Measurements from ENCODE around the gene HOXC6. TPM values are rescaled to one million over a fixed set of nuclear protein-coding genes. Genes with fewer than 3 reads are reported as not detected.

The HOXC6 gene
- total and polyA plus RNA-seq, 9 of the 15 experiments (the other 6 are each of a cell fraction or from before 2014, with no cell fraction given), result 0.06 to 4.0 (median 1.4) TPM

DNA sequence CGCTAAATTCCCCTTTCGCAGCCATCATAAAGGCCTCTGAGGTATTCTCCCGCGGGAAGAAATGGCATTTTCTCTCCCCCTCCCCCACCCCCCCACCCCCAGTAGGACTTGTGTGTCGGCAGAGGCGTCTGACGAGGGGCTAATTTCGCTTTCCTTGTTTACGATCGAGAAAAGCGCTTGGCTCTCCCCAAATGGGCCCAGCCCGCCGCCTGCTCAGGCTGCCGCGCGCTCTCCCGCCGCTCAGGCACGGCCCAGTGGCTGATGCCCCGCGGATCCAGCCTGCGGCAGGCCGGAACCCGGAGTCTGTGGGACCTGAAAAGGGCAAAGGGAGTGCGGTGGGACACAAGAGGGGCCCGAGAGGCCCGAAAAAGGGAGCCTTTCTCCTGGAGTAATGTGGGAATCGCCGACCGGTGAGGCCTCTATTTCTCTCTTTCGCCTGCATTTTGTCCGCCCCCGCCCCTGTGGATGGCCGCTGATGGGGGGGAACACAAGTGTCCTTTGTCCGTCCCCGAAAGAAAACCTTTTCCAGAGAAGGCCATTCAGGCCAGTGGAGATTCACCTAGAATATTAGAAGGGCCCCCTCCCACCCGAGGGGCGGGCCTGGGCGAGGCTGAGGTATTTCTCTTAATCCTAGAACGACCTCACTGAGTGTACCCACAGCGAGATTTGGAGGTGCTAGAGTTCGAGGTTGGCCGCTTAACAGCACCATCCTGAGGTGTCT, 9.0 kb upstream of the HOXC6 start:
- H3K4me2 ChIP-seq (ENCODE audit: insufficient read depth, low read length), result no peak overlapping the region
- in situ Hi-C loops (cut with MboI), result no loop called here
- H3K27ac ChIP-seq (ENCODE audit: extremely low read depth, low read depth, low read length), result peak overlapping the region; percentile 86
- FAIRE-seq (no peak), DNase-seq (ENCODE audit: extremely low read depth in 1 of 4, low spot score in 3 of 4) (peak in 3 of 4 experiments; percentile 42 to 55 (median 45)), ATAC-seq (no peak)
- H3K27me3 ChIP-seq (ENCODE audit: control insufficient read depth in 2 of 2, insufficient read depth in 2 of 2, low read length in 2 of 2), result no peaks in the 10 kb centered on the region
- CTCF ChIA-PET (ENCODE audit: low intra/inter-chr PET ratio), result interaction anchor here (0.8 kb wide), 1 partner anchor 13 kb away, joined by 3 read pairs; no protein-coding TSS in a partner anchor
- intact Hi-C loops (cut with micrococcal nuclease), result loop anchor here (10.0 kb wide), 1 partner anchor 276 kb away; no protein-coding TSS in a partner anchor
- peak; percentile 17 for TF ChIP-seq CCNT2 (IDR thresholded peaks at IDR 0.05; ENCODE audit: borderline replicate concordance, extremely low read depth, insufficient read length, low read depth, low read length)
- TF ChIP-seq TBL1XR1 (IDR thresholded peaks at IDR 0.05; ENCODE audit: low read length in 2 of 2), result no peak
- TF ChIP-seq, protein P1, sequence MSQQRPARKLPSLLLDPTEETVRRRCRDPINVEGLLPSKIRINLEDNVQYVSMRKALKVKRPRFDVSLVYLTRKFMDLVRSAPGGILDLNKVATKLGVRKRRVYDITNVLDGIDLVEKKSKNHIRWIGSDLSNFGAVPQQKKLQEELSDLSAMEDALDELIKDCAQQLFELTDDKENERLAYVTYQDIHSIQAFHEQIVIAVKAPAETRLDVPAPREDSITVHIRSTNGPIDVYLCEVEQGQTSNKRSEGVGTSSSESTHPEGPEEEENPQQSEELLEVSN (IDR thresholded peaks at IDR 0.05; ENCODE audit: borderline replicate concordance in 1 of 2, extremely low read depth in 1 of 2, insufficient read depth in 1 of 2, insufficient read length in 1 of 2, low read depth in 1 of 2, low read length in 1 of 2, poor library complexity in 1 of 2, severe bottlenecking in 1 of 2), result peak in 1 of 2 experiments; percentile 44
- peak; percentile 25; the same call in 1 of the 2 replicates for TF ChIP-seq ZFX (CRISPR knock-in tag; IDR thresholded peaks at IDR 0.05)
- peak; percentile 56 for TF ChIP-seq POLR2G (IDR thresholded peaks at IDR 0.05; ENCODE audit: low read depth, low read length)
- TF ChIP-seq, protein P2, sequence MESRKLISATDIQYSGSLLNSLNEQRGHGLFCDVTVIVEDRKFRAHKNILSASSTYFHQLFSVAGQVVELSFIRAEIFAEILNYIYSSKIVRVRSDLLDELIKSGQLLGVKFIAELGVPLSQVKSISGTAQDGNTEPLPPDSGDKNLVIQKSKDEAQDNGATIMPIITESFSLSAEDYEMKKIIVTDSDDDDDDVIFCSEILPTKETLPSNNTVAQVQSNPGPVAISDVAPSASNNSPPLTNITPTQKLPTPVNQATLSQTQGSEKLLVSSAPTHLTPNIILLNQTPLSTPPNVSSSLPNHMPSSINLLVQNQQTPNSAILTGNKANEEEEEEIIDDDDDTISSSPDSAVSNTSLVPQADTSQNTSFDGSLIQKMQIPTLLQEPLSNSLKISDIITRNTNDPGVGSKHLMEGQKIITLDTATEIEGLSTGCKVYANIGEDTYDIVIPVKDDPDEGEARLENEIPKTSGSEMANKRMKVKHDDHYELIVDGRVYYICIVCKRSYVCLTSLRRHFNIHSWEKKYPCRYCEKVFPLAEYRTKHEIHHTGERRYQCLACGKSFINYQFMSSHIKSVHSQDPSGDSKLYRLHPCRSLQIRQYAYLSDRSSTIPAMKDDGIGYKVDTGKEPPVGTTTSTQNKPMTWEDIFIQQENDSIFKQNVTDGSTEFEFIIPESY (CRISPR knock-in tag; IDR thresholded peaks at IDR 0.05), result peak; percentile 97
- no peak for TF ChIP-seq ZC3H4 (CRISPR knock-in tag; IDR thresholded peaks at IDR 0.05; ENCODE audit: borderline replicate concordance)
- TF ChIP-seq TCFL5 (CRISPR knock-in tag; conservative IDR thresholded peaks at IDR 0.05), result no peak
- TF ChIP-seq, protein P3, sequence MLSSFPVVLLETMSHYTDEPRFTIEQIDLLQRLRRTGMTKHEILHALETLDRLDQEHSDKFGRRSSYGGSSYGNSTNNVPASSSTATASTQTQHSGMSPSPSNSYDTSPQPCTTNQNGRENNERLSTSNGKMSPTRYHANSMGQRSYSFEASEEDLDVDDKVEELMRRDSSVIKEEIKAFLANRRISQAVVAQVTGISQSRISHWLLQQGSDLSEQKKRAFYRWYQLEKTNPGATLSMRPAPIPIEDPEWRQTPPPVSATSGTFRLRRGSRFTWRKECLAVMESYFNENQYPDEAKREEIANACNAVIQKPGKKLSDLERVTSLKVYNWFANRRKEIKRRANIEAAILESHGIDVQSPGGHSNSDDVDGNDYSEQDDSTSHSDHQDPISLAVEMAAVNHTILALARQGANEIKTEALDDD (IDR thresholded peaks at IDR 0.05), result no peak
- 0 out of 2 replicates have a peak, but pooled peaks have one; percentile 13 for TF ChIP-seq EGR1 (conservative IDR thresholded peaks at IDR 0.05)
- TF ChIP-seq, protein P4, sequence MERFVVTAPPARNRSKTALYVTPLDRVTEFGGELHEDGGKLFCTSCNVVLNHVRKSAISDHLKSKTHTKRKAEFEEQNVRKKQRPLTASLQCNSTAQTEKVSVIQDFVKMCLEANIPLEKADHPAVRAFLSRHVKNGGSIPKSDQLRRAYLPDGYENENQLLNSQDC (CRISPR knock-in tag; IDR thresholded peaks at IDR 0.05), result no peak
- 0 out of 2 replicates have a peak overlapping the region, but pooled peaks have one; percentile 12 for H3K4me3 ChIP-seq
- no peaks in the 10 kb centered on the region for H4K20me1 ChIP-seq (replicated peaks; ENCODE audit: control insufficient read depth, insufficient read depth, low read length)
- WGBS (ENCODE audit: insufficient coverage, low coverage, missing lambda C conversion rate), result 65% methylated on average over 29 of the region's 43 CpGs
- no peaks in the 10 kb centered on the region for H3K9me3 ChIP-seq (replicated peaks; ENCODE audit: control insufficient read depth, insufficient read depth, low read depth, low read length)
- H3K79me2 ChIP-seq (ENCODE audit: control insufficient read depth, insufficient read depth, low read length), result peaks cover 3% of the 10 kb centered on the region; the same call in 2 of the 3 replicates
- H3K36me3 ChIP-seq (ENCODE audit: control insufficient read depth, insufficient read depth, low read length), result no peaks in the 10 kb centered on the region
- H3K9me1 ChIP-seq (ENCODE audit: control insufficient read depth, insufficient read depth, low read length), result no peaks in the 10 kb centered on the region
- H3K9ac ChIP-seq (ENCODE audit: insufficient read depth in 1 of 2, low read depth in 2 of 2, low read length in 2 of 2), result peak overlapping the region; percentile 61 to 90; a peak in 3 of 4 replicates
- POLR2A ChIA-PET, result no interaction called here
- H2AFZ ChIP-seq (ENCODE audit: low read depth, low read length), result peak overlapping the region; percentile 97; the same call in 1 of the 2 replicates
- BruUV-seq (replicated peaks), result no TSS peak
- H3K4me1 ChIP-seq (replicated peaks in 1 of 2; ENCODE audit: control insufficient read depth in 2 of 2, insufficient read depth in 2 of 2, low read length in 2 of 2), result peaks cover 10 to 52% of the 10 kb centered on the region in 2 experiments
